B cell (primary cell): ENCODE measurements around the gene LARP4. TPM values are rescaled to one million over a fixed set of nuclear protein-coding genes. Genes with fewer than 3 reads are reported as not detected.
A peak's percentile ranks its signal among the peaks of the same experiment; 100 is the strongest.

ENCODE experiments used
- ATAC-seq: fragments of 200-7000 bp; cut with Tn5 transposase; one replicate; pipeline ENCODE4 v1.10.0; 2021; ENCODE audit warnings: low read depth, mild to moderate bottlenecking, moderate number of reproducible peaks, moderate library complexity
- CTCF ChIA-PET: fragments of 350-600 bp; sonication (Branson Sonifier 250); formaldehyde crosslinking; loops from one replicate; lab custom pipeline; 2021; ENCODE audit warnings: antibody characterized with exemption, inconsistent platforms; lab: Charles Lee
- POLR2A ChIA-PET: fragments of 350-600 bp; sonication (Branson Sonifier 250); formaldehyde crosslinking; loops from one replicate; lab custom pipeline; 2021; ENCODE audit warnings: antibody characterized with exemption; lab: Charles Lee
- DNase-seq: peaks from one replicate; pipeline ENCODE4 v3.0.0; 2013
- H2AFZ ChIP-seq: 2 replicates; pipeline ENCODE4 v1.6.1; 2012; ENCODE audit warnings: mild to moderate bottlenecking, low read depth, low read length; ENCODE audit not compliant: insufficient read depth, poor library complexity, severe bottlenecking
- H3K27ac ChIP-seq, 2 donors: 1 replicate in 1 of 2; 2 replicates in 1 of 2; pipeline ENCODE4 v1.5.1; 2012 to 2013; ENCODE audit warnings: low read length in 2 of 2, mild to moderate bottlenecking in 2 of 2, moderate library complexity in 1 of 2
- H3K27me3 ChIP-seq, 4 experiments: fragments of 200-600 bp in 1 of 4; sonication (generic) in 1 of 4; replicated peaks in 1 of 4; 1 replicate in 2 of 4; 2 replicates in 2 of 4; pipeline versions ENCODE4 v1.6.1 to v1.7.0; 2013 to 2016; ENCODE audit warnings: low read length in 3 of 4, mild to moderate bottlenecking in 2 of 4, mixed read lengths in 1 of 4, moderate library complexity in 1 of 4; ENCODE audit not compliant: insufficient read depth in 4 of 4, control insufficient read depth in 3 of 4; ENCODE audit errors: control extremely low read depth in 1 of 4
- H3K36me3 ChIP-seq, 2 experiments: replicated peaks in 1 of 2; 1 replicate in 1 of 2; 2 replicates in 1 of 2; pipeline versions ENCODE4 v1.6.1 to v1.7.1; 2013; ENCODE audit warnings: low read length in 1 of 2; ENCODE audit not compliant: insufficient read depth in 2 of 2, control insufficient read depth in 1 of 2; ENCODE audit errors: control extremely low read depth in 1 of 2, extremely low read depth in 1 of 2
- H3K4me1 ChIP-seq, 2 donors: fragments of 200-600 bp in 1 of 2; sonication (generic) in 1 of 2; 1 replicate in 1 of 2; 2 replicates in 1 of 2; pipeline versions ENCODE4 v1.5.1 to v1.6.1; 2013 to 2017; ENCODE audit warnings: low read length in 2 of 2; ENCODE audit not compliant: control insufficient read depth in 2 of 2, insufficient read depth in 2 of 2
- H3K4me2 ChIP-seq: replicated peaks from 2 replicates; pipeline ENCODE3; 2012; ENCODE audit warnings: mild to moderate bottlenecking, low read depth, low read length; ENCODE audit not compliant: poor library complexity, severe bottlenecking
- H3K4me3 ChIP-seq, 5 experiments: fragments of 200-600 bp in 1 of 5; sonication (generic) in 1 of 5; 1 replicate in 3 of 5; 2 replicates in 2 of 5; pipeline versions ENCODE4 v1.5.1 to v1.7.0; 2011 to 2016; ENCODE audit warnings: low read length in 4 of 5, mild to moderate bottlenecking in 4 of 5, low read depth in 2 of 5, control low read depth in 1 of 5, moderate library complexity in 1 of 5; ENCODE audit not compliant: insufficient read depth in 1 of 5; ENCODE audit errors: control extremely low read depth in 1 of 5, extremely low read depth in 1 of 5
- H3K79me2 ChIP-seq: fragments of 200-600 bp; sonication (generic); one replicate; pipeline ENCODE4 v1.6.0; 2016; ENCODE audit warnings: low read length; ENCODE audit not compliant: control insufficient read depth, insufficient read depth
- H3K9ac ChIP-seq: fragments of 200-600 bp; sonication (generic); 2 replicates; pipeline ENCODE4 v1.6.1; 2017; ENCODE audit warnings: mild to moderate bottlenecking, low read length, moderate library complexity
- H3K9me3 ChIP-seq, 3 donors: one replicate each; pipeline versions ENCODE4 v1.6.1 to v1.7.1; 2013; ENCODE audit warnings: low read length in 2 of 3; ENCODE audit not compliant: control insufficient read depth in 2 of 3, insufficient read depth in 1 of 3; ENCODE audit errors: control extremely low read depth in 1 of 3
- H4K20me1 ChIP-seq: 2 replicates; pipeline ENCODE4 v1.6.0; 2012; ENCODE audit warnings: mild to moderate bottlenecking, low read length; ENCODE audit not compliant: insufficient read depth, control insufficient read depth, poor library complexity, severe bottlenecking
- H3K27ac Mint-ChIP-seq: one replicate; pipeline ENCODE4 v1.8.0; 2021; ENCODE audit warnings: mixed read lengths
- H3K27me3 Mint-ChIP-seq: one replicate; pipeline ENCODE4 v1.8.0; 2021; ENCODE audit warnings: mixed read lengths
- H3K4me1 Mint-ChIP-seq: one replicate; pipeline ENCODE4 v1.8.0; 2021; ENCODE audit warnings: mixed read lengths
- H3K4me3 Mint-ChIP-seq: one replicate; pipeline ENCODE4 v1.8.0; 2021; ENCODE audit warnings: mixed read lengths
- H3K9me3 Mint-ChIP-seq: one replicate; pipeline ENCODE4 v1.8.0; 2022; ENCODE audit warnings: mixed read lengths; ENCODE audit not compliant: insufficient read depth
- EZH2 ChIP-seq: IDR thresholded peaks from 2 replicates; pipeline ENCODE4 v1.6.1; 2012; ENCODE audit warnings: borderline replicate concordance, low read depth, mild to moderate bottlenecking, moderate library complexity, low read length; ENCODE audit not compliant: insufficient read depth, poor library complexity, severe bottlenecking
- WGBS: methylation state at CpG from one replicate; pipeline ENCODE4 v1.1.5; 2013; ENCODE audit warnings: missing lambda C conversion rate; ENCODE audit not compliant: insufficient coverage; 5-methylcytosine and 5-hydroxymethylcytosine counted together
- intact Hi-C: fragments of 100-400 bp; cut with micrococcal nuclease; formaldehyde crosslinking; loops from one replicate; pipeline ENCODE4 v1.10.0; 2022
- polyA plus RNA-seq: library from polyadenylated mRNA; depleted of rRNA; stranded (reverse); fragments of >200 nt; gene quantifications from 2 replicates; pipeline ENCODE4 v1.2.3, GENCODE V29; 2012
- total RNA-seq, 2 donors: library from RNA; stranded (reverse); fragments of 120-200 nt in 1 of 2; gene quantifications; 1 replicate in 1 of 2; 2 replicates in 1 of 2; pipeline versions ENCODE4 v1.2.3 to v1.2.4, GENCODE V29; 2013 to 2022
- TF ChIP-seq, protein P1 (sequence below): fragments of 200-600 bp; IDR thresholded peaks from one replicate; pipeline ENCODE4 v1.8.0; 2022; ENCODE audit warnings: antibody characterized with exemption, mild to moderate bottlenecking

The LARP4 gene
- total and polyA plus RNA-seq, 2 donors (not counting 1 experiment from before 2014, with no cell fraction given), result 5.5 to 48.4 TPM

DNA sequence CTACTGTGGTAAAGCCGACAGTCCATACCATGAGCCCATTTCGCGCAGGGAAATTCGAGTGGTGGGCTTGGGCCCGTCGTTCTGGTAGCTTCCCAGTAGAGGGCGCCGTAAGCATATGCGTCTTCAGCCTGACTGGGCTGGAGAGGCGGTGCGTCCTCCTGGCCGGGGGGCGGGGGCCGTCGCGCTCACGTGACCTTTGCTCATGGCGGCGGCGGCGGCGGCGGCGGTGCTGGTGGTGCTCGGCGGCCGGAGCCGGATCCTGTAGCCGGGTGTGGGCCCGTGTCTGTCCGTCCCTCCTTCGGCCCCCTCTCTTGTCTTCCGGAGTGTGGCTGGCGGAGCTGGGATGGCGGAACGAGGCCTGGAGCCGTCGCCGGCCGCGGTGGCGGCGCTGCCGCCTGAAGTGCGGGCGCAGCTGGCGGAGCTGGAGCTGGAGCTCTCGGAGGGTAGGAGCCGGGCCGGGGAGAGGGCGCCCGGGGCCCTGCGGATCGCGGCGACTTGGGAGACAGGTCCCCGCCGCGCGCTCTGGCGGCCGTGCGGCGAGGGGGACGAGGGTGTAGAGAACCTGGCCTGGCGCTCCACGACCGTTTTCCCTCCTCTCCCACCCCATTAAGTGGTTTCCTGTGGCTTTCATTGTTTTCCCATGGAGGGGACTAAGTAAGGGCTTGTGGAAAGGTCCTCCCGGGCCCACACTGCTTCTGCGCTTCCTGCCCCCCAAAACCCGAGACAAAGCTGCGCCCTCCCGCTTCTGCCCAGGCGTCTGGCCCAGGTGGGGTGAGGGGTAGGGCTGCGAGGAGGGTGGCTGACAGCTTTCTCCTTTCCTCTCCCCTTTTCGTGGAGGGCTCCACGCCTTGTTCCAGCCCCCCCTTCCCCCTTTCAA is 104.4 kb downstream of the LARP4 start, which contains the start of gene DIP2B:
DIP2B (plus strand) TSS at position 188 of the 877 bp plus-strand sequence; CDS start at position 344, 156 bp downstream.
- Mint-ChIP-seq H3K4me1 (peaks cover 46% of the 10 kb centered on the region), H3K27ac (peak within 1 kb of the TSS; percentile 94), H3K27me3 (no peaks in the 10 kb centered on the region), H3K4me3 (peak within 1 kb of the TSS; percentile 94), H3K9me3 (no peaks in the 10 kb centered on the region)
- H2AFZ ChIP-seq, result peak within 1 kb of the TSS; percentile 83
- TF ChIP-seq, protein P1, sequence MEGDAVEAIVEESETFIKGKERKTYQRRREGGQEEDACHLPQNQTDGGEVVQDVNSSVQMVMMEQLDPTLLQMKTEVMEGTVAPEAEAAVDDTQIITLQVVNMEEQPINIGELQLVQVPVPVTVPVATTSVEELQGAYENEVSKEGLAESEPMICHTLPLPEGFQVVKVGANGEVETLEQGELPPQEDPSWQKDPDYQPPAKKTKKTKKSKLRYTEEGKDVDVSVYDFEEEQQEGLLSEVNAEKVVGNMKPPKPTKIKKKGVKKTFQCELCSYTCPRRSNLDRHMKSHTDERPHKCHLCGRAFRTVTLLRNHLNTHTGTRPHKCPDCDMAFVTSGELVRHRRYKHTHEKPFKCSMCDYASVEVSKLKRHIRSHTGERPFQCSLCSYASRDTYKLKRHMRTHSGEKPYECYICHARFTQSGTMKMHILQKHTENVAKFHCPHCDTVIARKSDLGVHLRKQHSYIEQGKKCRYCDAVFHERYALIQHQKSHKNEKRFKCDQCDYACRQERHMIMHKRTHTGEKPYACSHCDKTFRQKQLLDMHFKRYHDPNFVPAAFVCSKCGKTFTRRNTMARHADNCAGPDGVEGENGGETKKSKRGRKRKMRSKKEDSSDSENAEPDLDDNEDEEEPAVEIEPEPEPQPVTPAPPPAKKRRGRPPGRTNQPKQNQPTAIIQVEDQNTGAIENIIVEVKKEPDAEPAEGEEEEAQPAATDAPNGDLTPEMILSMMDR, result peak; percentile 87
- no peak for TF ChIP-seq EZH2
- peaks cover 42 to 45% of the 10 kb centered on the region in 2 donors for H3K4me1 ChIP-seq
- H3K4me2 ChIP-seq, result peak within 1 kb of the TSS; percentile 86
- ATAC-seq (peak; percentile 89), DNase-seq (peak; percentile 96)
- H3K4me3 ChIP-seq, result peak within 1 kb of the TSS; percentile 74 to 99 (median 87)
- ChIA-PET CTCF (interaction anchor here (0.6 to 9.8 kb wide), 27 partner anchors 9 to 420 kb away, joined by 3 to 184 read pairs (median 4); a partner anchor contains a TSS), POLR2A (interaction anchor here (0.6 to 1.9 kb wide), 5 partner anchors 10 to 1134 kb away, joined by 4 to 11 read pairs (median 10); no protein-coding TSS in a partner anchor)
- H4K20me1 ChIP-seq, result peaks cover 9% of the 10 kb centered on the region
- H3K27ac ChIP-seq, result peak within 1 kb of the TSS; percentile 65 to 89
- intact Hi-C loops, result loop anchor here (1.0 to 10.0 kb wide), 5 partner anchors 50 to 420 kb away; a partner anchor contains a TSS
- no peaks in the 10 kb centered on the region for H3K36me3 ChIP-seq
- H3K79me2 ChIP-seq, result peaks cover 62% of the 10 kb centered on the region
- H3K9ac ChIP-seq, result peak within 1 kb of the TSS; percentile 81
- WGBS, result under 1% methylated on average over 61 of the region's 77 CpGs
- peaks cover 0 to 13% (median under 1%) of the 10 kb centered on the region in 3 donors for H3K9me3 ChIP-seq
- no peaks in the 10 kb centered on the region for H3K27me3 ChIP-seq
